Astrocyte of the spinal cord (primary cell): ENCODE measurements around the gene WDR45B.

Experiments
- DNase-seq: peaks from one replicate; pipeline ENCODE4 v3.0.0; 2011; ENCODE audit warnings: low read depth, low spot score
- H3K4me3 ChIP-seq: 2 replicates; pipeline ENCODE4 v1.5.1; 2011; ENCODE audit warnings: low read depth, mild to moderate bottlenecking, low read length, moderate library complexity
- CTCF ChIP-seq: IDR thresholded peaks from 2 replicates; pipeline ENCODE4 v1.5.1; 2012; ENCODE audit warnings: low read depth, mild to moderate bottlenecking, low read length, inconsistent platforms
- in situ Hi-C: cut with HindIII; loops from 2 replicates; pipeline ENCODE4 v1.10.0; 2017; ENCODE audit warnings: low sequenced_read_pairs

The WDR45B gene

GRCh38 chr17:82678265-82678891 lies 30.1 kb upstream of the WDR45B start:
- no peak for DNase-seq
- TF ChIP-seq CTCF: no peak
- H3K4me3 ChIP-seq: no peak overlapping the region
- in situ Hi-C loops: no loop called here

- no peak overlapping the region for H3K4me3 ChIP-seq
- TF ChIP-seq CTCF: no peak
- in situ Hi-C loops: no loop called here
- DNase-seq: no peak
Measured at GRCh38 chr17:82677353-82677925, 29.2 kb upstream of the WDR45B start.

DNA sequence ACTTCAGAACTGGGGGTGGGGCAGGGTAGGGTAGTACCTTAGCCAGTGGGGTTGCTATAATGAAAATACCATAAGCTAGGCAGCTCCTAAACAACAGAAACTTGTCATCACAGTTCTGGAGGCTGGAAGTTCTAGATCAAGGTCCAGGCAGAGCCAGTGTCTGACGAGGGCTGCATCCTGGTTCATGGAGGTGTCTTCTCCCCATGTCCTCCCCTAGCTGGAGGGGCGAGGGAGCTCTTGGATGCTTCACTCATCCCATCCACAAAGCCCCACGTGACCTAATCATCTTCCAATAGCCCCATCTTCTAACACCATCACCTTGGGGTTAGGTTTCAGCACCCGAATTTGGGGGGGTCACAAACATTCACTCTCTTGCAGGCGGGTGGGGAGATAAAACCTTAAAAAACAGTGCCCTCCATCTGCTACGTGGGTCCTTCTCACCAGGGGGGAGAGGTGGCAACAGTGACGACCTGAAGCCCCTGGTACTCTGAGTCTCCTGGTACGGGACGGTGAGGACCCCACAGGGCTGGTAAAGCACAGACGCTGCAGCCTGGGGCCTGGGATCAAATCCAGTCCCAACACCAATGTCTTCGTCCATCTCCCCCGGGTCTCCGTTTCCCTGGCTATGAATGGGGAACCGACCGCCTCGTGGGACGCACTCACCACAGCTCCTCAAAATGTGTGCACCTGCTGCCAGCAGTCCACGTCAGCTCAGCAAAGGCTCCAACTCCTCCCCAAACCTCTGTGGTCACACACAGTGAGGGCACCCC lies 27.4 kb upstream of the WDR45B start:
- in situ Hi-C loops: no loop called here
- DNase-seq: no peak
- TF ChIP-seq CTCF: no peak
- H3K4me3 ChIP-seq: no peak overlapping the region

GRCh38 chr17:82674656-82675475 lies 26.6 kb upstream of the WDR45B start:
- in situ Hi-C loops: no loop called here
- no peak overlapping the region for H3K4me3 ChIP-seq
- no peak for DNase-seq
- TF ChIP-seq CTCF: no peak

DNA sequence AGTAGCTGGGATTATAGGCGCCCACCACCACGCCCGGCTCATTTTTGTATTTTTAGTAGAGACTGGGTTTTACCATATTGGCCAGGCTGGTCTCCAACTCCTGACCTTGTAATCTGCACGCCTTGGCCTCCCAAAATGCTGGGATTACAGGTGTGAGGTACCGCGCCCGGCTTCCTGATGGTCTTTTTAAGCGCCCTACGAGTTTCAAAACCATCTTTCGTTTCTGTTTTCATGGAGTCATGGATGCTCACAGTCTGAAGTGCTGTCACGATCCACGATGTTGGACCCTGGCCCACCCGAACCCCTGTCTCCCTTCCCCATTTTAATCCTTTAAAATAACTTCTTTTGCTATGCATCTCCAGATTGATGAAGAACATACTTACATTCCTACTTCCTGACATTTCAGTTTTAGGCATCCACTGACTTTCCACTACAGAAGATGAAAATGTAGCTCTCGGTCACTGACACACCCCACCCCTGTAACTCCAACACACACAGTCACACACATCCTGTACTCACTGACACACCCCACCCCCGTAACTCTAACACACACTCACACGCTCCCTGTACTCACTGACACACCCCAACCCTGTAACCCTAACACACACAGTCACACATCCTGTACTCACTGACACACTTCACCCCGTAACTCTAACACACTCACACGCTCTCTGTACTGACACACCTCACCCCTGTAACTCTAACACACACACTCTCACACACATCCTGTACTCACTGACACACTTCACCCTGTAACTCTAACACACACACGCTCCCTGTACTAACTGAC lies 22.6 kb upstream of the WDR45B start:
- in situ Hi-C loops: no loop called here
- H3K4me3 ChIP-seq: no peak overlapping the region
- TF ChIP-seq CTCF: no peak
- no peak for DNase-seq

GRCh38 chr17:82668631-82669099 lies 20.4 kb upstream of the WDR45B start:
- no peak overlapping the region for H3K4me3 ChIP-seq
- peak; percentile 38 for DNase-seq
- in situ Hi-C loops: no loop called here
- TF ChIP-seq CTCF: peak; percentile 54
